ENCODE results near the gene NCAPD3.
A peak's percentile ranks its signal among the peaks of the same experiment; 100 is the strongest.
"Not testable (repeated sequence)": the region's sequence is repeated elsewhere in the genome, so short reads cannot be mapped to it uniquely, and the experiment has no call there.

NCAPD3 gene

GRCh38 chr11:134223836-134224709 lies at the start of gene NCAPD3, which contains the start of gene VPS26B:
TSS of gene NCAPD3 (minus strand) at chr11:134223967. CDS start at chr11:134223926, 41 bp downstream.
TSS of gene VPS26B (plus strand) at chr11:134224671. CDS start at chr11:134225123, 452 bp downstream.
- peak; percentile 98 for DNase-seq

GRCh38 chr11:134273317-134273712 lies 49.5 kb upstream of the NCAPD3 start:
- DNase-seq = no peak

GRCh38 chr11:134272381-134273316 lies 48.9 kb upstream of the NCAPD3 start:
- DNase-seq = no peak

- DNase-seq = no peak
Measured at GRCh38 chr11:134271978-134272377, 48.2 kb upstream of the NCAPD3 start.

- peak; percentile 59 for DNase-seq
Measured at GRCh38 chr11:134270250-134270714, 46.5 kb upstream of the NCAPD3 start.

- no peak for DNase-seq
Measured at GRCh38 chr11:134267966-134268365, 44.2 kb upstream of the NCAPD3 start.

GRCh38 chr11:134267461-134267860 lies 43.7 kb upstream of the NCAPD3 start:
- no peak for DNase-seq

GRCh38 chr11:134266841-134267251 lies 43.1 kb upstream of the NCAPD3 start:
- DNase-seq = no peak

GRCh38 chr11:134266440-134266839 lies 42.7 kb upstream of the NCAPD3 start:
- DNase-seq = no peak

GRCh38 chr11:134264966-134265764 lies 41.4 kb upstream of the NCAPD3 start:
- no peak for DNase-seq

GRCh38 chr11:134261626-134262488 lies 38.1 kb upstream of the NCAPD3 start:
- DNase-seq = peak; percentile 38

- no peak for DNase-seq
Measured at GRCh38 chr11:134260983-134261382, 37.2 kb upstream of the NCAPD3 start.

- DNase-seq = no peak
Measured at GRCh38 chr11:134260503-134260902, 36.7 kb upstream of the NCAPD3 start.

GRCh38 chr11:134258577-134258976 lies 34.8 kb upstream of the NCAPD3 start:
- DNase-seq = no peak

- DNase-seq = no peak
Measured at GRCh38 chr11:134257101-134257500, 33.3 kb upstream of the NCAPD3 start.

GRCh38 chr11:134255184-134255561 lies 31.4 kb upstream of the NCAPD3 start:
- not testable (repeated sequence) for DNase-seq

GRCh38 chr11:134254433-134255183 lies 30.8 kb upstream of the NCAPD3 start:
- no peak for DNase-seq

GRCh38 chr11:134253188-134253993 lies 29.6 kb upstream of the NCAPD3 start, which contains the start of the genes ACAD8 and THYN1:
TSS of gene ACAD8 (plus strand) at chr11:134253568. CDS start at chr11:134253601, 33 bp downstream.
TSS of gene THYN1 (minus strand) at chr11:134253352. CDS start at chr11:134252882, 470 bp downstream.
- DNase-seq = peak; percentile 99
